K562 (cell line): ENCODE results near the gene CLDN24.

Source experiments
- ATF7 ChIP-seq: fragments of 450-650 bp; IDR thresholded peaks from 2 replicates; pipeline ENCODE4 v1.7.1; 2014; ENCODE audit warnings: mild to moderate bottlenecking, moderate library complexity
- IRF9 ChIP-seq: fragments of 450-650 bp; IDR thresholded peaks from 2 replicates; pipeline ENCODE4 v1.6.1; 2016; ENCODE audit warnings: missing biosample characterization, missing genetic modification characterization
- RBBP5 ChIP-seq: fragments of 200-600 bp; sonication (generic); IDR thresholded peaks from 2 replicates; pipeline ENCODE4 v1.6.1; 2012; ENCODE audit warnings: borderline replicate concordance, mild to moderate bottlenecking, low read length, control low read depth, inconsistent platforms; ENCODE audit not compliant: insufficient read depth, poor library complexity, severe bottlenecking
- USF1 ChIP-seq: sonication (generic); formaldehyde crosslinking; IDR thresholded peaks from 2 replicates; pipeline ENCODE4 v1.9.0; 2022; ENCODE audit warnings: mild to moderate bottlenecking, missing genetic modification reagents
- ZNF12 ChIP-seq: sonication (generic); formaldehyde crosslinking; IDR thresholded peaks from 2 replicates; pipeline ENCODE4 v1.4.0; 2020; ENCODE audit warnings: mild to moderate bottlenecking, missing genetic modification reagents

GRCh38 chr4:183321516-183321915 is 710 bp downstream of the CLDN24 start:
- TF ChIP-seq USF1 (CRISPR knock-in tag) (no peak), ATF7 (no peak), RBBP5 (no peak), IRF9 (tag) (no peak), ZNF12 (CRISPR knock-in tag) (no peak)
